Measurements from ENCODE around the gene UEVLD.

The UEVLD gene

DNA sequence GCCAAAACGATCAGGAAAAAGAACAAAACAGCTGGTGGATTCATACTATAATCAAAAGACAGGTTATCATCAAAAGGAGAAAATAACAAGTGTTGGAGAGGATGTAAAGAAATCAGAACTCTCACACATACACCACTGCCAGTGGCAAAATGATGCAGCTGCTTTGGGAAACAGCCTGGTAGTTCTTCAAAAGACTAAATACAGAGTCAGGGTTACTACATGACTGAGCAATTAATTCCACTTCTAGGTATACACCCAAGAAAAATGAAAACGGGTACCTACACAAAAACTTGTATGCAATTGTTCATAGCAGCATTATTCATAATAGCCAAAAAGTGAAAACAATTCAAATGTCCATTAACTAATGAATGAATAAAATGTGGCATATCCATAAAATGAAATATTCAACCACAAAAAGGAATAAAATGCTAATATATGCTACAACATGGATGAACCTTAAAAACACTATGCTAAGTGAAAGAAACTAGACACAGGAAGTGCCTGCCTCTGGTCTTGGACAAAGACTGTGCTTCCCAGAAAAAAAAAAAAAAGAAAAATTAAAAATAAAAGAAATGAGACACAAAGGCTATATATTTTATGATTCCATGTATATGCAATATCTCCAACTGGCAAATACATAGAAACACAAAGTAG is 8.3 kb downstream of the UEVLD start:
- DNase-seq = no peak

- DNase-seq = no peak
Measured at GRCh38 chr11:18578975-18579598, 9.4 kb downstream of the UEVLD start.

DNA sequence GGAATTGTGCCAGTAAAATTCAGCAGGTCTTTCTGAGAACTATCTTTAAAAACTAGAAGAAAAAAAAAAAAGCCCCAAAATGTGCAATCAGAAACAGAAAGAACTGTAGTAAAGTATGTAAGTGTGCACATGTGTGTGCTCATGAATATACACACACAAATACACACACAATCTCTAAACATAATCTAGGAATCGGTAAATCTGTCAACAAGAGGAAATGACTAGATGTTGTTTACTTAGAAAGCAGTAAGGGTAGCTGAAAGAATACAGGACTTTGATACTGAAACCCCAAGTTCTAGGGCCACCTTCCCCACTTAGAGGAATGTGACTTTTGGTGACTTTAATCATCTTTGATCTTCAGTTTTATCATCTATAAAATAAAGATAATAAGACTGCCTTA is 13.2 kb downstream of the UEVLD start:
- no peak for DNase-seq

DNA sequence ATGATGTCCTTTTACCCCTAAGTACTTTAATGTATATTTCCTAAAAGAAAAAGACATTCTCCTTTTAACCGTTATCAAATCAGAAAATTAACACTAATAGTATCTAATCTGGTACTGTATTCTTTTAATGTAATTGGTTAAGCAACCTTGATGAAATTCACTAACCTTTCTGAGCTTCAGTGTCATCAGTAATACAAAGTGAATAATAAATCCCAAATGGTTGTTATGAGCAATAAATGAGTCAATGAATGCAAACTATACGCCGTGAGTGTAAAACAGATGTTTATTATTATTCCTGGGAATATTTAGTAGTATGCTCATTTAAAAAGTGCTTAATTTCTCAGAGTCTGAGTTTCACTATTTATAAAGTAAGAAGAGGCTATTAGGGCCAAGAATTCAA is 21.5 kb downstream of the UEVLD start:
- DNase-seq = no peak

- DNase-seq = no peak
Measured at GRCh38 chr11:18566406-18566805, 22.1 kb downstream of the UEVLD start.

DNA sequence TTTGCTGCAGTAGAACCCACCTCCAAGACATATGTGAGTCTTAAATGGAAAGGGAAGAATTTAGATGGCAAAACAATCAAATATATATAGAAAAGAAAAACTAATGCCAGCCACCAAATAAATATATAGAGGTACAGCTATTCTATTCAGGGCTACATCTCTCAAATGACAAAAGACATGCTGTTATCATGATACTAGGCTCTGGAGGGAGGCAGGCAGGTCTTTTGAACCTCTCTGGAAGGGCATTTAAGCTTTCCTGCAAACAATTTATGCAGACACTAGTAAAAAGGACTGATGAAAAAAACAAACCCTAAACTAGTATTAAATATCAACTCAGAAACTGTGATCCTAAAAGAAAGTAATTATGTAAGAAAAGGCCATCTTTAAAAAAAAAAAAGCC is 24.4 kb downstream of the UEVLD start:
- no peak for DNase-seq

DNA sequence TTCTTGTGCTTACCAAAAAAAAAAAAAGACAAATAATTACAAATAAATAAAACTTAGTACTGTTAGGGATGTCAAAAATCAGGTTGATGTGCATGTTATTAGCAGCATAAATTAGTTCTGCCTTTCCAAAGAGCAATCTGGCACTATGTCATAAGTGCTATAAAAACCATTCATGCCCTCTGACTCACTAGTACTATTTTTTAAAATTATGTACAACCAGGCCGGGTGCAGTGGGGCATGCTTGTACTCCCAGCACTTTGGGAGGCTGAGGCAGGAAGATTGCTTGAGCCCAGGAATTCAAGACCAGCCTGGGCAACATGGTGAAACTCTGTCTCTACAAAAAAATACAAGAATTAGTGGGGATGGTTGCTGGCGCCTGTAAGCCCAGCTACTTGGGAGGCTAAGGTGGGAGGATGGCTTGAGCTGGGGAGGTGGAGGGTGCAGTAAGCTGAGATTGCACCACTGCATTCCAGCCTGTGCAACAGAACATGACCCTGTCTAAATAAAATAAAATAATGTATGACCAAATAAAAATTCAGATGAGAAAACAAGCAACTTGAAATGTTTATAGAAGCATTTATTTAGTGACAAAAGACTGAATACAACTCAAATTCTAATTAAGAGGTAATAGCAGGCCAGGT is 25.3 kb downstream of the UEVLD start:
- DNase-seq = no peak

- DNase-seq = no peak
Measured at GRCh38 chr11:18548001-18548400, 40.5 kb downstream of the UEVLD start.

- DNase-seq = peak; percentile 27
Measured at GRCh38 chr11:18540207-18541009, 48.1 kb downstream of the UEVLD start.

DNA sequence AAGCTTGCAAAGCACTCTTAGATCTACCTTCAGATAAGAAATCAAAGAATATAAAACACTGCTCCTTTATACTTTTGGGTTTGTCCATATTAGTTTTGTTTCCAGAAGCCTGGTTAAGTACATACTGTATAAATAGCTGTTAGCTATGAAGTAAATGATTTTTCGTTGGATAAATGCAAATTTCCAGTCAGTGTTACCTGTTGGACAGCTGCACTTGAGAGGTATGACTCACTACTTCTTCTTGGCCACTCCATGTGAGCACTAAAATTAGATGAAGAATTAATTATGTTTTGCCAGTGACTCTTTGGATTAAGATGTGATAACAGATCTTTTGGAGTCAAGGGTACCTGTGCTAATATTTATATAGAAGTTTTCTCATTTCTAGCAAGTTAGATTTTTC is 52.3 kb downstream of the UEVLD start:
- no peak for DNase-seq

DNA sequence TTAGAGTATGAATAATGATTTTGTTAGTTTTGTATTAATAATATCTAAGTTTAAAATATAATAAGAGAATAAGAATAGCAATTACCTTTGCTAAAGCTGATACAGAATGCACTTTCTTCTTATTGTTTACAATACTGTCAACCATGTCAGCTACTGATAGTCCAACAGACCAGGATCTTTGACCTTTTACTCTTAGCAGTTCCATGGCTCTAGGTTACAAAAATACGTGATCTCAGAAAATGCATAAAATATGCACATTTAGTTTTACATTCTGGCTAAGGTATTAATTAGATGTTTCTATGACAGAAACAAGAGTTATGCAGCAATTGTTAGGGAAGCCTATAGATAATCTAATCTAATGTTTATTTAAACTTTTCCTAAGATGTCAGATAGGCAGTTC is 54.3 kb downstream of the UEVLD start:
- DNase-seq = no peak

- DNase-seq = no peak
Measured at GRCh38 chr11:18533365-18533764, 55.2 kb downstream of the UEVLD start.

DNA sequence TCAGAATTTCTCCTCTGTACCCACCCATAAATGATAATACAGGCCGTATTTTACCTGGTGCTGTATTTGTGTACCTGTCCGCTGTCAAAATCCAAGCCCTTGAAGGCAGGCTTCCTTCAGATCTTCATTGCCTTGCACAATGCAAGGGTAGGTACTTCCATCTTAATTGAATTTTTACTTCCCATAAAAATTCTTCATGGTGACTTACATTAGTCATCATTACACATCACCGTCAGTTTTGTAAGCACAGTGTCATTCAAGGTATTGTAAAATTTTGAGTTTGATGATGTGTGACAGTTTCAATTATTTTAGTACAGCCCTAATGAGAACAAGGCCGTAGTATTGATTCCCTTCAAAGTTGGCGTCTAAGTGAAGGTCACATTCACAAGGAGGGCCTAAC is 61.0 kb downstream of the UEVLD start:
- no peak for DNase-seq

DNA sequence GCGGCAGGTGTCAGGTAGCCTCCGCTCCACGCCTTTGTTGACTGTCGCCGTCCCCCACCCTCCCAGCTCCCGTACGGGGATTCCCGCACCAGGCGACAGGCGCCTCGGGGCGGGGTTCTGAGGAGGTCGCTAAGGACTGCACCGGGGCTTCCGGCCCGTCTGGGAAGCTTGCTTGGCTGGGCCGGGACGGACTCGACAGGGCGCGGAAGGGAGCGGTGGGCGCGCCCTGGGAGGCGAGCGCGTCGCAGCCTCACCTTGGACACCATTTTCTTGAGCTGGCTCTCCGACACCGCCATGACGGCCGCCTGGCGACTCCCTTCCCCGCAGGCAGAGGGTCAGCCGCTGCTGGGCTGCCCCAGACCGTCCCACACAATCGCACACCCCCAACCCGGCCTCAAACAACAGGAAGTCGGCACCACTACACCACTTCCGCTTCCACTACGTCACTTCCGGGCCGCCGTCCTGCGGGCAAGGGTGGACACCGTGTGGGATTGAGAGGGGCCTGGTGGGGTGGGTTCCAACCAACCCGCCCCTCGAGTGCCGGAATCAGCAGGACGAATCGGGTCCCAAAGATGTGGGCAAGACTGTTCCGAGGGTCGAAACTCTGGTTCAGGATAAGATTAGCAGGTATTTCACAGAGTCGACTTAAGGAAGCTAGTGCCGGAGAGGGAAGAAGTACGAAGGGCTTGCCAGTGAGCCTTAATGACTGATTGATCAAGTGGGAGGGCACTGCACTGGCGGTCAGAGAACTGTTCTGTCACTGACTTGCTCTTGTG is 61.8 kb downstream of the UEVLD start, which contains the start of gene TSG101:
Gene TSG101 (minus strand): TSS at position 422 of the 776 bp plus-strand sequence. CDS start 126 bp downstream, at position 296.
- DNase-seq = peak; percentile 90

GRCh38 chr11:18526130-18526520 is 62.4 kb downstream of the UEVLD start:
- no peak for DNase-seq

- DNase-seq = no peak
Measured at GRCh38 chr11:18524248-18524647, 64.3 kb downstream of the UEVLD start.

DNA sequence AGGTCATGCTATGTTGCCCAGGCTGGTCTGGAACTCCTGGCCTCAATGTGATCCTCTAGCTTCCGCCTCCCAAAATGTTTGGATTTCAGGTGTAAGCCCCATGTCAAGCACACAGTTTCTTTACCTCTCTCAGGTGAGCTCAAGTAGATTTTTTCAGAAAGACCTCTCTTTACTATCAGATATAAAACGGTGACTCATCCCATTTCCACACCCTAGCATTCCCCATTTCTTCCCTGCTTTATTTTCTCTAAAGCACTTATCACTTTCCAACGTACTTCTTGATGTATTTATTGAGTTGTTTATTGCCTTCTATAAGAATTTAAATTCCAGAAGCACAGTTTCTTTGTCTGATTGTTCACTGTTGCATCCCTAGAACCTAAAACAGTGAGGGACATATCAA is 65.5 kb downstream of the UEVLD start:
- no peak for DNase-seq

- DNase-seq = no peak
Measured at GRCh38 chr11:18522388-18522787, 66.1 kb downstream of the UEVLD start.

DNA sequence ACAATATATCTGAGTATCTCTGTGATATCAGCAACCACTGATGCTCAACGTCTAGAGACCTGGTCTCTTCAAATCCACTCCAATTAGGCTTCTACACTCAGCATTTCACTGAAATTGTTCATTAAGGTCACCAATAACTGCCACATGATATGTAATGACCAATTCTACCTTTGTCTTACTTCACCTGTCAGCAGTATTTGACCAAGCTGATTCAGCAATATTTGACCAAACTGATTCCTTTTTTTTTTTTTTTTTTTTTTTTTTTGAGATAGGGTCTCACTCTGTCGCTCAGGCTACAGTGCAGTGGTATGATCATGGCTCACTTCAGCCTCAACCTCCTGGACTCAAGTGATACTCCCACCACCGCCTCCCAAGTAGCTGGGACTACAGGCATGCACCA is 67.4 kb downstream of the UEVLD start:
- no peak for DNase-seq

DNA sequence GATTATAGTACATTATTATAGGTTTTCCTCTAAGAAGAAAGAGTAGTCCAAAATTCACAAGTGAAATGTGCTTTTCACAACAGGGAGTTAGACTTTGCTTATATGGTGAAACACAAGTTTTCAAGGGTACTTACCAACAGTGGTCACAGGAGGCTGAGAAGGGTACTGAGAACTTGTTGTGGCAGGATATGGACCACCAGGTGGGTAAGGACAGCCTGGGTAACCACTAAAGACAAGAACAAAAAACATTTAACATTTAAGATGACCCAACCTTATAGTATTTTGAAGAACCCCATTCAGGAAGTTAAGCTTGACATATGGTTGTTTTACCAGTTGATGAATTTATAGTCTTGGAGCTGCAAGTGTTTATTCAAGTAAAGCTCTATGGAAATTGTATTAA is 86.2 kb downstream of the UEVLD start:
- DNase-seq = no peak

DNA sequence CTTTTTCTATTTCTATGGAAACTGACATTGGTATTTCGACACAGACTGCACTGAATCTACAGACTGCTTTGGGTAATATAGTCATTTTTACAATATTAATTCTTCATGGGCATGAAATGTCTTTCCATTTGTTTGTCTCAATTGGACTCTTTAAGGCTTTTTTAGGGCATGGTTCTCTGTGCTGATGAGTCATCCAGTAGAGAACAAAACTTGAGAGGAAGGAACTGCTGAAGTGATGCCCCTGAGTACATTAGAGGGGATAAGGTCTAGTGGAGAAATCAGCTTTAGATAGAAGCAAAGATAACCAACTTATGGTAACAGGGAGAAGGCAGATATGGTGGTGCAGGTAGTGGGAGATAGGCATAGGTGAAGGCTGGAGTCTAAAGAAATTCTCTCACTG is 86.9 kb downstream of the UEVLD start:
- no peak for DNase-seq

- no peak for DNase-seq
Measured at GRCh38 chr11:18498039-18498438, 90.5 kb downstream of the UEVLD start.

DNA sequence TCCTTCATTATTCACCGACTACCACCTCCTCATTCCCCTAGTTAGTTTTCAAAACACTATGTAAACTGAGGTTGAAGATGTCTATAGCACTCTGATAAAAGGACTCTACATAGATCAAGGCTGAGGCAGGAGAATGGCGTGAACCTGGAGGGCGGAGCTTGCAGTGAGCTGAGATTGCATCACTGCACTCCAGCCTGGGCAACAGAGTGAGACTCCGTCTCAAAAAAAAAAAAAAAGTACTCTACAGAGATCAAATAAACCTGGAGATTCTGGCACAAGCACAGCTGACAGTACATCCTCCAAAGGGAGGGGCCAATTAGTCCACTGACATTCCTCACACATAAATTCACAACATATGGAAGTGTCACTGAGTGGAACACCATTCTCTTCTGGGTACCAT is 92.8 kb downstream of the UEVLD start:
- DNase-seq = no peak

Measured in RPMI8226 (cell line).